ENCODE data around the gene SFI1. TPM values are rescaled to one million over a fixed set of nuclear protein-coding genes. Genes with fewer than 3 reads are reported as not detected.

SFI1 gene
- total RNA-seq, 1 donor from 2014 or later: 13.6 TPM

DNA sequence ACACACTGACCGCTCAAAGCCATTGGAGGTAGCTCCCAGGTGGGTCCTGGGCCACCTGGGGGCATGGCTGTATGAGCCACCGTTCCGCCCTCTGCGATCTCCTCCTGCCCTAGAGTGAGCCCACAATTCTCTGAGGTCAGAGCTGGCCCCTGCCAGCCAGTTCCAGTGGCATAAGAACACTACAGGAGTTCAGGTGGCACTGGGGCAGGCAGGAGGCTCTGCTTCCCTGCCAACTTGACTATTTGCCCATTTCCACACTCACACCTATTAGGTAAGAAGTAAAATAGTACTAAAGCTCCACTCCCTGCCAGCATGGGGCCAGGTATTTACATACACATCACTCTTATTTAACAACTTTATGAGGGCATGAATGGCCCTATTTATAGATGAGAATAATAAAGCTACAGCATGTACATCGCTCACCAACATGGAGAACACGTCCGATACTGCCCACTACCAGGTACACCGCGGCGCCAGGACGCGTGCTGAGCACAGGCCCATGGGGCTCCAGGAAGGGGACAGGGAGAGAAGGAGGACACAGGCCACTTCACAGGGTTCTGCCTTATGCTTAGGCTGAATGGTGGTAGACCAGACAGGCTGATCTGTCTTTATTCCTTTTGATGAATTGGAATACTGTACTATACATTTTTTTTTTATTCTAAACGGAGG lies 139.4 kb downstream of the SFI1 start:
- peaks cover 13% of the 10 kb centered on the region for H3K4me1 Mint-ChIP-seq (ENCODE audit: low read depth, unreplicated experiment)
- Histone ChIP-seq H3K36me3 (ENCODE audit: insufficient read depth, low read length) (no peaks in the 10 kb centered on the region), H3K9ac (ENCODE audit: low read length) (no peak overlapping the region), H2AFZ (ENCODE audit: low read depth, low read length) (no peak overlapping the region), H3K4me3 (ENCODE audit: insufficient read depth, low read depth, low read length) (no peak overlapping the region), H4K20me1 (ENCODE audit: insufficient read depth, low read length) (peaks cover 47% of the 10 kb centered on the region), H3K9me3 (ENCODE audit: insufficient read depth, low read depth, low read length) (no peaks in the 10 kb centered on the region), H3K27me3 (ENCODE audit: insufficient read depth, low read length) (no peaks in the 10 kb centered on the region), H3K4me1 (ENCODE audit: insufficient read depth, low read length) (peaks cover 9% of the 10 kb centered on the region), H3K4me2 (ENCODE audit: low read length) (no peak overlapping the region), H3K79me2 (ENCODE audit: insufficient read depth, low read length) (peaks cover 61% of the 10 kb centered on the region), H3K27ac (ENCODE audit: low read depth, low read length) (no peak overlapping the region)
- no peak for TF ChIP-seq EZH2 (IDR thresholded peaks at IDR 0.05; ENCODE audit: insufficient read depth, low read length)
- TF ChIP-seq, protein P1, sequence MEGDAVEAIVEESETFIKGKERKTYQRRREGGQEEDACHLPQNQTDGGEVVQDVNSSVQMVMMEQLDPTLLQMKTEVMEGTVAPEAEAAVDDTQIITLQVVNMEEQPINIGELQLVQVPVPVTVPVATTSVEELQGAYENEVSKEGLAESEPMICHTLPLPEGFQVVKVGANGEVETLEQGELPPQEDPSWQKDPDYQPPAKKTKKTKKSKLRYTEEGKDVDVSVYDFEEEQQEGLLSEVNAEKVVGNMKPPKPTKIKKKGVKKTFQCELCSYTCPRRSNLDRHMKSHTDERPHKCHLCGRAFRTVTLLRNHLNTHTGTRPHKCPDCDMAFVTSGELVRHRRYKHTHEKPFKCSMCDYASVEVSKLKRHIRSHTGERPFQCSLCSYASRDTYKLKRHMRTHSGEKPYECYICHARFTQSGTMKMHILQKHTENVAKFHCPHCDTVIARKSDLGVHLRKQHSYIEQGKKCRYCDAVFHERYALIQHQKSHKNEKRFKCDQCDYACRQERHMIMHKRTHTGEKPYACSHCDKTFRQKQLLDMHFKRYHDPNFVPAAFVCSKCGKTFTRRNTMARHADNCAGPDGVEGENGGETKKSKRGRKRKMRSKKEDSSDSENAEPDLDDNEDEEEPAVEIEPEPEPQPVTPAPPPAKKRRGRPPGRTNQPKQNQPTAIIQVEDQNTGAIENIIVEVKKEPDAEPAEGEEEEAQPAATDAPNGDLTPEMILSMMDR (IDR thresholded peaks at IDR 0.05; ENCODE audit: insufficient read depth, low read depth, low read length): no peak
- peaks cover 6% of the 10 kb centered on the region for H3K36me3 Mint-ChIP-seq (ENCODE audit: low read depth, unreplicated experiment)
- peak overlapping the region; percentile 34 for H3K27ac Mint-ChIP-seq (ENCODE audit: unreplicated experiment)
- no peaks in the 10 kb centered on the region for H3K27me3 Mint-ChIP-seq (ENCODE audit: low read depth, unreplicated experiment)
- H3K9me3 Mint-ChIP-seq (ENCODE audit: unreplicated experiment): no peaks in the 10 kb centered on the region
- H3K4me3 Mint-ChIP-seq (ENCODE audit: unreplicated experiment): no peak overlapping the region
- DNase-seq (ENCODE audit: low read depth) (no peak), FAIRE-seq (no peak)

DNA sequence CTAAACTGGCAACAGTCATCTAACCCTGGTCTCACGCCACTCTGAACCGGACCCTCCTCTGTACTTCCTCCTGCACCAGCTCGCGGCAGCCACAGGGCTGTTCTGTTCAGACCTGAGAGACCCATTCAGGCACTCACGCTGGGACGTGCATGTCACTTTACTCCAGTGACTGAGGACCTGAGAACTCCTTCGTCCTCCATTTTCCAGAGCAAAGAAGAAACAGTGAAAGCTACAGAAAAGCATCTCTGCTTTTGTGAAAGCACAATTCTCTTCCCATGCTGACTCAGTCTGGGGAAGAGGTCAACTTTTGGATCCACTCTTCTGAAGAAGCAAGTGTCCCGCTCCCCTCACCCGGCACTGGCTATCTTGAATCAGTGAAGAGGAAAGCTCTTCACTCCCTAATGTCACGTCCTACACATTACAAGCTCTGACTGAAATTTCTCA lies 141.1 kb downstream of the SFI1 start:
- DNase-seq (ENCODE audit: low read depth): no peak
- Mint-ChIP-seq H3K36me3 (ENCODE audit: low read depth, unreplicated experiment) (peaks cover 9% of the 10 kb centered on the region), H3K27me3 (ENCODE audit: low read depth, unreplicated experiment) (no peaks in the 10 kb centered on the region), H3K4me1 (ENCODE audit: low read depth, unreplicated experiment) (peaks cover 13% of the 10 kb centered on the region), H3K4me3 (ENCODE audit: unreplicated experiment) (no peak overlapping the region), H3K27ac (ENCODE audit: unreplicated experiment) (peak overlapping the region; percentile 72), H3K9me3 (ENCODE audit: unreplicated experiment) (no peaks in the 10 kb centered on the region)
- Histone ChIP-seq H3K4me2 (ENCODE audit: low read length) (no peak overlapping the region), H3K79me2 (ENCODE audit: insufficient read depth, low read length) (peaks cover 57% of the 10 kb centered on the region), H2AFZ (ENCODE audit: low read depth, low read length) (no peak overlapping the region), H3K27me3 (ENCODE audit: insufficient read depth, low read length) (no peaks in the 10 kb centered on the region), H3K9me3 (ENCODE audit: insufficient read depth, low read depth, low read length) (no peaks in the 10 kb centered on the region), H3K4me3 (ENCODE audit: insufficient read depth, low read depth, low read length) (no peak overlapping the region), H3K9ac (ENCODE audit: low read length) (no peak overlapping the region), H3K4me1 (ENCODE audit: insufficient read depth, low read length) (peaks cover 3% of the 10 kb centered on the region), H3K27ac (ENCODE audit: low read depth, low read length) (no peak overlapping the region), H4K20me1 (ENCODE audit: insufficient read depth, low read length) (peaks cover 58% of the 10 kb centered on the region), H3K36me3 (ENCODE audit: insufficient read depth, low read length) (no peaks in the 10 kb centered on the region)
- FAIRE-seq: no peak
- TF ChIP-seq EZH2 (IDR thresholded peaks at IDR 0.05; ENCODE audit: insufficient read depth, low read length): no peak
- TF ChIP-seq, protein P1 (IDR thresholded peaks at IDR 0.05; ENCODE audit: insufficient read depth, low read depth, low read length): no peak
